ENCODE measurements around the gene CDC42EP4.
"Not testable (repeated sequence)": the region's sequence is repeated elsewhere in the genome, so short reads cannot be mapped to it uniquely, and the experiment has no call there.

Gene CDC42EP4

DNA sequence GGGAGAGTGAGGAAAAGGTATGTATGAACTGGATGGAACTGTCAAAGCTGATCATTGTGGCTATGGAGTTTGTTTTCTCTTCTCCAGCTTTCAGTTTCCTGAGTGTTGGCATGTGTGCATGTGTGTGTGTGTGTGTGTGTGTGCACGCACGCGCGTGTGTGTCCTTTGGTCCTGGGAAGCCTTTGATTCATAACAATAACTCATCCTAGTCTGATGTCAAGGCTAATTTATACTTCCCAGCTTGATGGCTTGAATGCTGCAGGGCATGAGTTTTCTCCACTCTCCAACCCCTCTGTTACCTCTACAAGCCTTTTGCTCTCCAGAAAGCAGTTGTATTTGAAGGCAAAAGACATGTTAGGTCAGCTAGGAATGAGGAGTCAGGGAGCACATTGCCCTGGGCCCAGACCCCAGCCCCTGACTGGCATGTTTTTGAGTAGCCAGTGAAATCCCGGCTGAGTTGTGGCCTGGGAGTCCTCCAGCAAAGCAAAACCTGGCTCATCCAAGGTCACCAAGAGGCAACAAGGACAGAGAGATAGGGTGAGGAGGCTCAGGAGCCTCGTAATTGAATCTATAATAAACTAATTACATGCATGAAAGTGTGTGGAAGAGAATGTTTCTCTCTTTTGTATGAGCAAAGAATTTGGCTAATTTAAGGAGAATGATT lies 8.9 kb upstream of the CDC42EP4 start:
- DNase-seq (ENCODE audit: low read depth in 2 of 2) = no peak

DNA sequence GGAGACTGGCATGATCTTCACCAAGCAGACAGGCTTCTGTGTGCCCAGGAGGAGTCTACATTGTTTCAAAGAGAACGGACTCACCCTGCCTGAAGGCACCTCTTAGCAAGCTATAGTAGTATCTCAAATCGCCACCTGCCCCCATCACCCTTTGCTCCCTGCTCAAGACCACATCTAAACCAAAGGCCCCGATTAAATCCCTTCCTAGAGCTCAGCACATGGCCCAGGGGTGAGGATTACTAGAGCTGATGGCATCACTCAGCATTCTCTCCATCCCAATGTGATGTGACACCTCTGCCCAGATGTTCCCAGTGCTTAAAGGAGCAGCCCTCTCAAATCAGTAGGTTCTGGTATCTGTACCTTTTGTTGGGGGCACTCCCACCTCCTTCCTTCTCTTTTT lies 8.0 kb upstream of the CDC42EP4 start:
- DNase-seq (ENCODE audit: low read depth in 2 of 2) = no peak

DNA sequence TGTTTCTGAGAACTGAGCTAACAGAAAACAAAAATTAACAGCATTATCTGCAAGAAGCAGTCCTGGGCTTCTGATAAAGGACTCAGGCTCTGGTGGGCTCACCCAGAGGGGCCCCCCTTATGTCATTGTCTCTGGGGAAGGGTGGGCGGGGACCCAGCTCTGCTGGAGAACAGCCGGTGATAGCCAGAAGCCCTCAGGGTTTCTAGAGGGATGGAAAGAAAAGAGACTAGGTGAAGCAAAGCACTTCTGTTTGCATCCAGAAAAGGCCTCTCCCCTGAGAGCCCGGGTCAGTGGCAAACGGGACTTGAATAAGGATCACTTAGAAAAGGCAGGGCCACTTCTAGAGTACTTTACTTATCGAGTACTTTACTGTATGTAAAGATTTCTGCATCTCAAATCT lies 7.0 kb upstream of the CDC42EP4 start:
- DNase-seq (ENCODE audit: low read depth in 2 of 2) = no peak

DNA sequence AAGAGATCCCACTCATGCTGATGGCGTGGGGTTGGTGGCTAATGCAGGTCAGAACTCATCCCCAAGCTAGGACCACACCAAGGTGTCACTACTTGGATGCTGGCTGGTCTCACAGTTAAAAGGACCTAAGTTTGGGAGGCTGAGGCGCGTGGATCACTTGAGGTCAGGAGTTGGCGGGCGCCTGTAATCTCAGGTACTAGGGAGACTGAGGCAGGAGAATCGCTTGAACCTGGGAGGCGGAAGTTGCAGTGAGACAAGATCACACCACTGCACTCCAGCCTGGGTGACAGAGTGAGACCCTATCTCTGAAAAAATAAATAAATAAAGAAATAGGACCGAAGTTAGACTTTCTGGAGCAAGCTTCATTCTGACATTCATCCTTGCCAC lies 6.6 kb upstream of the CDC42EP4 start:
- no peak for DNase-seq (ENCODE audit: low read depth in 2 of 2)

DNA sequence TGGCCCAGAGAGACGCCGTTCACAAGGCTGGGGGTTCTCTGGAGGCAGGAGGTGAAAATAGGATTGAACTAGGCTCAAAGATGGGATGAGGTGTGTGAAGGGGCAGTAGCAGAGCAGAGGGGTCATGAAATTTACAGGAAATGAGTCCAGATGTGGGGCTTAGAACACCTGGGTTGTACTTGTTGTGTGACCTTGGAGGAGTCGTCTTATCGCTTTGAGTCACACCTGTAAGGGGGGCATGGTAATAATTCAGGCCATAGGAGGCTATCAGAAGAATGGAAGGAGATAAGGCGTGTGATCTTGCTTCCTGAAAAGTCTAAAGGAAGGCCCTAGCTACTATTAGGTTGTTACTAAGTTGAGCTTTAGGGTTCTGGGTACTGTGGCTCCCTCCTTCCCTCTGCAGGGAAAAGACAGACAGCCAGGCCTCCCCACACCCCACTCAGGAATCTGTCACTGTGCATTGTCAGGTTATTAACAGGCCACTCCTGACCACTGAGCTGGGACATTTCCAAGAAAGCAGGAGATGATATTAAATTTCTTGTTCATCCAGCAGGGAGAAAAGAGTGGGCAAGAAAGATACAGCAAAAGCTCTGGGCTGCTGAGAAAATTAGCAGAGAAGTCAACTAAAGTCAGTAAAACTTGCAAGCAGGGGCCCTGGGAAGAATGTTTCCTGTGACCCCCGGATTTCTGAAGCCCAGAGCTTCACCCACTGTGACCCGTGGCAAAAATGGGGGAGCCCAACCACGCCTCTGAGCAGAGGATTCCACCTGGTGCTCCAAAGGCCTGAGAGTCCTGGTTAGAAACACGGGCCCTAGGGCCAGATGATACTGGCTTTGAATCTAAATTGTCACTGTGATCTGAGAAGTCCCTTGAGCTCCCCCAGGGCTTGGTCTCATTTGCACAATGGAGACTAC lies 6.0 kb upstream of the CDC42EP4 start:
- no peak for DNase-seq (ENCODE audit: low read depth in 2 of 2)

DNA sequence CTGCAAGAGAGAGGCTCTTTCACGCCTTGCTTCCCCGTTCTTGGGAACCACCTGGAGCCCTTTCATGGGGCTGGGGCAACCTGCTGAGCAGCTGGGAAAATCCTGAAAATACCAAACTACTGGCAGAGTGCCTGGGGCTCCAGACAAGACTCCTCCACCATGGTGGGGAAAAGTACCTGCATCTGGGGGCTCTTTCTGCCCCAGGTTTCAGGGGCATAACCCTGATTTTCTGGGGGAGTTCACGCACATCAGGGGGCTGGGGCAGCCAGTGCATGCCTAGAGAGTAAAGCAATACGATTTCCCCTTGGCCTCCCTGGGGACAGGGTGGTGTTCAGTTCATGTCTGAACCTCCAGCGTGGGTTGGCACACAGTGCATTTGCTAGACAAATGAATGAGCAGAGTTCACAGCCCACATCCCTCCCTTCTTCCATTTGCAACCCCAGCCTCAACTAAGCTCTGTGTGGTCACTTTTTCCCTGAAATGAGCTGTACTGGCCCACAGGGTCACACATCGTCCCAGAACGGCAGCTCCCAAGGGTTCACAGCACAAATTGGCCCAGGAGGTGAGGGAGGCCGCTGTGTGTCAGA lies 5.2 kb upstream of the CDC42EP4 start:
- no peak for DNase-seq (ENCODE audit: low read depth in 2 of 2)

DNA sequence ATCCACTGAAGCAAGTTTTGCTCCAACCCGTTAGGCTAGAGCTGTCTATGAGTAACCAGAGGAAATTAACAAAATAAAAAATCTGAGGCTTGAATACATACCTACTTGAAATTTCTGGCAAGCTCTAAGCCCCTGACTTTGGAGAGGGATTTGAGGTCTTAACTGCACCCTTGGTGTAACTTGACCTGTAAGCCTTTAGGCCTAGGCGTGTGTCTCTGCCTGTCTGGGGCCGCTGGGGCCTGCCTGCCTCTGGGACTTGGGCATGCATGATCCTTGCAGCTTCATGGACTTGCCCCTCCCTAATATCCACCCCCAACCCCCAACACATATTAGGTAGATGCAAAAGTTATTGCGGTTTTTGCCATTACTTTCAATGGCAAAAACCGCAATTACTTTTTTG lies 3.7 kb upstream of the CDC42EP4 start:
- DNase-seq (ENCODE audit: low read depth in 2 of 2) = no peak

DNA sequence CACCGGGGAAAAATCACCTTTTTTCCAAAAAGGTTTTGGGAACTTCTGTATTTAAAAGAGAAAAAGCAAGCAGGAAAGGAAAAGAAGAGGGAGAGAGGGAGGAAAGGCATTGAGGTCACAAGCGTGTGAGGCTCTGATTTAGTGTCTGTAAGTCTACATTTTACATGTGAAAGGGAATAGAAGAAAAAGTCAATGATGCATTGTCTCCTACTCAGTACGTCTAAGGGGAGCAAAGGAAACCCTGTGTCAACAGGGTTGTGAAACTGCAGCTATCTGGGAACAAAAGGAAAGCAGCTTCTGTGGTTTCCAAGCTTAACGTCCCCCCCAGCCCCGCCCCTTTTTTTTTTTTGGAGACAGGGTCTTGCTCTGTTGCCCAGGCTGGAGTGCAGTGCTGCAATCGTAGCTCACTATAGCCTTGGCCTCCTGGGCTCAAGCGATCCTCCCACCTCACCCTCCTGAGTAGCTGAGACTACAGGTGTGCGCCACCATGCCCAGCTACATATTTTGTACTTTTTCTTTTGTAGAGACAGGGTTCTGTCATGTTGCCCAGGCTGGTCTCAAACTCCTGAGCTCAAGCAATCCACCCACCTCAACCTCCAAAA lies 1.8 kb upstream of the CDC42EP4 start:
- DNase-seq (ENCODE audit: low read depth in 2 of 2) = no peak

DNA sequence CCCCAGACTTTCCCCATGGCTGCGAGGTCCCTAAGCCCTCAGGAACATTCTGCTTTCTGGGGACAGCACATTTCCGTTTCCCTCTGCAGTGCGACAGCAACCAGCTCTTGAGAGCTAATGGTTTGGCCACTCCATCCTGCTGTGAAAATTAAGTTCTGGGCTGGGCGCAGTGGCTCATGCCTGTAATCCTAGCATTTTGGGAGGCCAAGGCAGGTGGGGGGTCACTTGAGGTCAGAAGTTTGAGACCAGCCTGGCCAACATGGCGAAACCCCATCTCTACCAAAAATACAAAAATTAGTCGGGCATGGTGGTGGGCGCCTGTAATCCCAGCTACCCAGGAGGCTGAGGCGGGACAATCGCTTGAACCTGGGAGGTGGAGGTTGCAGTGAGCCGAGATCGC lies 1.1 kb upstream of the CDC42EP4 start:
- DNase-seq (ENCODE audit: low read depth in 2 of 2) = not testable (repeated sequence)

DNA sequence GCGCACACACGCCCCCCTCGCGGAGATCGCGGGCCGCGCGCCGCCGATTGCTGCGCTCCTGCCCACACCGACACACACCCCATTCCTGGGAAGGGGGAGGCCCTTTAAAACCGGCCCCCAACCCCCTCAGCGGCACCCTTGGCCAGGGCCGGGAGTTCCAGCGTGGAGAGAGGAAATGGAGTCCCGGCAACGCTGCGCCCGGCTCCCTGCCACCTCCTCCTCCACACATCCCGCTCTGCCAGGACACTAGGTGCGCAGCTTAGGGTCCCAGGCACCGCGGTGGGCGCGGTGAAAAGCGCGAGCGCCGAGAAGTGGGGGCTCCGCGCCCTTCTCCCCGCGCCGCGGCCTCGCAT lies 397 bp downstream of the CDC42EP4 start:
- DNase-seq (ENCODE audit: low read depth in 2 of 2) = no peak

DNA sequence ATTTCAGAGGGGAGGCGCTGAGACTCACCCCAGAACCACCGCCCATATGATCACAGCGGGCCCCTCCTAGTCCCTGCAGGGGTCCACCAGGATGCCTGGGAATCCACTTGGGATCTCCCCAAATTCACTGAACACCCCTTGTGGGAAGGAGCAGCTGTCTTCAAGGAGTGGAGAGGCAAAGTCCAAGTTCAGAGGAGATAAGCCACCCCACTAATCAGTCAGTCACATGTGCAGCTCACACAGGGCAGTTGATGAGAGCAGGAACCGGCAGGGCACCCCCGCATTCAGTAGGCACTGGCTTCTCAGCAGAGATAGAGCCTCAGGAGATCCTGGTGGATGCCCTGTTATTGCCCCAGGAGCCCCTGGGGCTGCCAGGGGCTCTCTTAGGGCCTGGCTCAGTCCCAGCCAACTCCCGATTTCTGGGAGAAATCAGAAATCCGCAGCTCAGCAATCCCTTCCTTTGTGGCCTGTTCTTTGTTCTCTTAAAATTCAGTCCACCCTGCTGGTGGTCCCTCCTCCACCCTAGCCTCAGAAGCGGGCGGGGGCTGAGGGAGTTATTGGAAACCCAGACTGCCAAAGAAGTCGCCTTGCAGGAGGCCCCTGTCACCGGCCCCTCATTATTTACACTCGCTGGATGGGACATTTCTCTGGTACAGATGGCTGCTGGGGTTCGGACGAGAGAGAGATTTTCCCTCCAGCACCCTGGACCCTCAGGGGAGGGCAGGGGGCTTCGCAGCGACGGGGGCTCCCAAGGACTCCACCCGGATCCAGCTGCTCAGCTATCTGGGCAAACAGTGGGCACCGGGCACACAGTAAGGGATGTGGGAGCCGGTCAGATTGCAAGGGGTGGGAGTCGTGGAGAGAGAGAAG lies 1.8 kb downstream of the CDC42EP4 start:
- DNase-seq (ENCODE audit: low read depth in 2 of 2) = no peak

DNA sequence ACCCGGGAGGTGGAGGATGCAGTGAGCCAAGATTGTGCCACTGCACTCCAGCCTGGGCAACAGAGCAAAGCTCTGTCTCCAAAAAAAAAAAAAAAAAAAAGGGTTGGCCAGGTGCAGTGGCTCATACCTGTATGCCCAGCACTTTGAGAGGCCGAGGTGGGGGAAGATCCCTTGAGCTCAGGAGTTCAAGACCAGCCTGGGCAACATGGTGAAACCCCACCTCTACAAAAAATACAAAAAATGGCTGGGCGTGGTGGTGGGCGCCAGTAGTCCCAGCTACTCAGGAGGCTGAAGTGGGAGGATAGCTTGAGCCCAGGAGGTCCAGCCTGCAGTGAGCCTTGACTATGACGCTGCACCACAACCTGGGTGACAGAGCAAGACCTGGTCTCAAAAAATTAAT lies 2.8 kb downstream of the CDC42EP4 start:
- not testable (repeated sequence) for DNase-seq (ENCODE audit: low read depth in 2 of 2)

DNA sequence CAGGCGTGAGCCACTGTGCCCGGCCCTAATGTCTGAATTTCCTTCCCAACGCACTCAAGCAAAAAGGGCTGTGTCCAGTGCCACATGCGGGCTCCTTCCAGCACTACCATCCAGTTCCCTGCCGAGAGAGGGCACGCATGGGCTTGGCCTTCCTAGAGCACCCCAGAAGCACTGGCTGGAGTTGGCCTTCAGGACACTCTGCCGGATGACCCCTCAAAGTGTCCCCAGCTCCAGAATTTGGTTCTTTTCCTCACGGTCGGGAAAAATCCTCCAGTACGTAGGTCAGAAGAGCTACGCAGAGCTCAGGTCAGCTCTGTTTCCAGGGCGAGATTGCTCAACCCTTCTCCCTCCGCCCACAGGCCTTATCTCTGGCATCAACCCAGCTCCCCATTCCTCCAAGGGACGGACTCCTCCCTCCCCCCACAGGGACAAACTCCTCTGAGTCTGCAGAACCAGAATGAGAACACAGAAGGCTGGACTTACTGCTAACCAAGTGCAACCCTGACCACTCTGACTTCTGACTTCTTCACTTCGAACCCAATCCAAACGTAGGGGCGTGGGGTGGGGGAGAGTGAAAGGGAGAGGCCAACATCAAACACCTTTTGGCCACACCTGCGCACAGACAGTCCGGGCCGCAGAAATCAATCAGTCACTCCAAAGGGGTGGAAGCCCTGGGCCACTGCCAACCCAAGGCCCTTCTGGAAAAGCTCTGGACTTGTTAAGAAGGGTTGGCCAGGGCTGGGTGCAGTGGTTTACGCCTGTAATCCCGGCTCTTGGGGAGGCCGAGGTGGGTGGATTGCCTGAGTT lies 3.6 kb downstream of the CDC42EP4 start:
- DNase-seq (ENCODE audit: low read depth in 2 of 2) = no peak

DNA sequence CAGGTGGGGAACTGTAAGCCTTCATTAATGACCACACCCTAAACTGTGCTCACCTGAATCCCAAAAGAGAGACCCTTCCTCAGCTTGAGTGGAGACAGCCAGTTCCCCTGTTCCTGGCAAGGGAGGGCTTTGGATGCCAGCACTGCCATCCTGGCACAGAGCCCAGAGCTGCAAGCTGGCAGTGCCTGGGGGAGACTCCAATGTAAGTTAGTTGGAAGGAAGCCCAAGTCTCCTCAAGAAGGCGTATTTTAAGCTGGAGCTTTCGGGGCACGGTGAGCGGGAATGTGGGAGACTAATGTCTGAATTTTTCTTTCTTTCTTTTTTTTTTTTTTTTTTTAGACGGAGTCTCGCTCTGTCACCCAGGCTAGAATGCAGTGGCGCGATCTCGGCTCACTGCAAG lies 4.7 kb downstream of the CDC42EP4 start:
- no peak for DNase-seq (ENCODE audit: low read depth in 2 of 2)

DNA sequence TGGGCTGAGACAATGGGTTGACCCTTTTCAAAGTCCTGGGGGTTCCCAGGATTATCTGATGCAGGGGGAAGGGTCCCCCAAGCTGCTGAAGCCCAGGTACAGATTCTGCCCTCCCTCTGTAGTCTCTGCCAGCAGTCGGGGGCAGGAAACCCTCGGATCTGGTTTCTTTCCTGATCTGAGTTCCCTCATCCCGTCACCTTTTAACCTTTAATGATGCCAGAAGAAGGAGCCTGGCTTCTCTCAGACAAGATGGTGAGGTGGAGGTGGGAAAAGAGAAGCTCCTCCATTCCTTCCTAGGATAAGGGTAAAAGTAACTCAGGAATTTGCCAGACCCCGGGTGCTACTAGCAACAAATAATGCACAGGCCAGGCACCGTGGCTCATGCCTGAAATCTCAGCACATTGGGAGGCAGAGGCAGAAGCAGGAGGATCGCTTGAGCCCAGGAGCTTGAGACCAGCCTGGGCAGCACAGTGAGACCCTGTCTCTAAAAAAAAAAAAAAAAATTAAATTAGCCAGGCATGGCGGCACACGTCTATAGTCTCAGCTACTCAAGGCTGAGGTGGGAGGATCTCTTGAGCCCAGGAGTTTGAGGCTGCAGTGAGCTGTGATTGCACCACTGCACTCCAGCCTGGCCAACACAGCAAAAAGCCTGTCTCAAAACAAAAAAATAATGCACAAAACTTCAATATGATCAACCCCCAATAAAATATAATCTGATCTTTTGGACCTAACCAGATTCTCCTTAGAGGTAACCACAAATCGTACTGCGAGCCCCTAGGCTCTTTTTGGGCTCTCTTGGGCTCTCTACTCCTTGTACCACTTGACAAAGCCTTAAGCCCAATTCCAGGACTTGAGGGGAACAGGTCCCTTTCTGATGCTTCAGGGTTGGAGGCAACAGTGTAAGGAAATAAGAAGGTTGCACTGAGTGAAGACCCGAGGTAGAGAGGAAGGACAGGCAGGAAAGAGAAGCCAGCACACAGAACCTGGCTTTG lies 5.7 kb downstream of the CDC42EP4 start:
- no peak for DNase-seq (ENCODE audit: low read depth in 2 of 2)

DNA sequence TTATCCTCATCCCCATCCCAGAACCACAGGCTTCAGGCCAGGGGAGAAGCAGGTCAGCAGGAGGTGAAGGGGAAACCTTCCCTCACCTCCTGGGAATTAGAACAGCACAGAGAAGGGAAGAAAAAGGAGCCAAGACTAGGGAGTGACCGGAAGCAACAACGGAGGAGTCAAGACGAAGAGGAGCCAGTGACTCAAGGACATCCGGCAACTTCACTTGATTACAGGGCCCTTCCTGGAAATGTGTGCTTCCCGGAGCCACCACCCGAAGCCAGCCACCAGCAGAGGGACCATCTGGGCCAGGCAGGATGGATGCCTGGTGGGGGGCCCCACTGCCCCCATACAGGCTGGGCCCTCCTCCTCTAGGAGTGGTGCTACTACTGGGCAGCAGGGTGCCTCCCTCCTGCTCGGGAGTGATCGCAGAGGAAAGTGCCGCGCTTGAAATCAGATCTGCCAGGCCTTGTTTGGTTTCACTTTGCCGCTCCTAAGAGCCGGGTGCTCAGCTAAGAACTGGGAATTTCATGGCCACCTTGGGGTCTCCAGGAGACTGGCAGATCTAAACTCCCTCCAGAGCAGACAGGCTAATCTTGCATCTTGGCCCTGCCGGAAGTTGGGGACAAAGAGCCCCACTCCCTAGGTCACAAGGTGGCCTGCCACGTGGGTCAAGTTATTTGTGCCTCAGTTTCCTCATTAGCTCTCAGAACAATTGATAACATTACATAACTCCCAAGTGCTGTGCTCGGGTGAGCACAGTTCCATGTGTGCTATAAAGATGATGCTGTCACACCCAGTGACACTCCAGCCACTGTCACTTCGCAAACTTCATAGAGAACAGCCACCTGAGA lies 6.6 kb downstream of the CDC42EP4 start:
- no peak for DNase-seq (ENCODE audit: low read depth in 2 of 2)

DNA sequence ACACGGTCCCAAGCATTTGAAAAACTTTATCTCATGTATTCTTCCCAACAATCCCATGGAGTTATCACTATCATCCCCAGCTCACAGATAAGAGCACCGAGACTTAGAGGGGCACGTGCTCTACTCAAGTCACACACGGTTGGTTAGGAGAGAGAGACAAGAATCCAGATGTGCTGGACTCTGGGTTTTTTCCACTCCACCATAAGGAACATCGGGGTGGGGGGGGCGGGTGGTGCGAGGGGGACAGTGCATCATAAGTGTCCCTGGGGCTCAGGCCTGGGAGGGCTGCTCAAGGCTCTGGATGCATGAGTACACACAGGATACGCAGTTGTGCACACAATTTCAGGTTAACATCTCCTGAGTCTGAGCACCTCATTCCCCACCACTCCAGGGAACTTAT lies 7.4 kb downstream of the CDC42EP4 start:
- no peak for DNase-seq (ENCODE audit: low read depth in 2 of 2)

DNA sequence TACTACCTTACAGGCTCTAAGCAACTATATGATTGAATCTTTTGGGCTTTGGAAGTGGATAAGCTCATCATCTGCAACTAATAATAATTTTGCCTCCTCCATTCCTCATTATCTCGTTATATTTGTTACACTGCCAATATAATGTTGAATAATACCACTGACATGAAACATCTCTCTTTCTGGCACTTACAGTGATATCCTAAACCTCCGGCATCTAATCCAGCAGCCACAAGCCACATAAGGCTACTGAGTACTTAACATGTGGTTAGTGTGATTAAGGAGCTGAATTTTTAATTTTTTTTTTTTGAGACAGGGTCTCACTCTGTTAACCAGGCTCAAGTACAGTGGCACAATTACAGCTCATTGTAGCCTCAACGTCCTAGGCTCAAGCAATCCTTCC lies 9.6 kb downstream of the CDC42EP4 start:
- no peak for DNase-seq (ENCODE audit: low read depth in 2 of 2)

DNA sequence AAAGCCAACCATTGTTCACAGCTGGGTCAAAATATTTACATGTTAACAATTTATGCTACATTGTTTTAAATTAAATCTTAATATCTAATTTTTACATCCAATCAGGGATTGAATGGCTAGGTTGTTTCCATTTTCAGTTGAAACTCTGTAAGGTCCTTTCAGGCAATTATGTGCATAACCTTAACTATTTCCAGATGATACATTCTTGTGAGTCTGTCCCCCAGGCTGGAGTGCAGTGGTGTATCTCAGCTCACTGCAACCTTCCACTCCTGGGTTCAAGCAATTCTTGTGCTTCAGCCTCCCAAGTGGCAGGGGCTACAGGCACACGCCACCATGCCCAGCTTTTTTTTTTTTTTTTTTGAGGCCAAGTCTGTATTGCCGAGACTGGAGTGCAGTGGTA lies 10.4 kb downstream of the CDC42EP4 start:
- no peak for DNase-seq (ENCODE audit: low read depth in 2 of 2)

All from stimulated activated CD4-positive, alpha-beta T cell treated with anti-CD3 and anti-CD28 coated beads, Interleukin-4, amount 100 ng/mL, for 48 hours (primary cell).